HL-60 (cell line): ENCODE results near the gene SLC6A20.

Experiments used
- DNase-seq, 2 experiments: peaks; one replicate each; pipeline ENCODE4 v3.0.0-alpha.2; 2010 to 2020; ENCODE audit warnings: low read depth in 1 of 2, low spot score in 1 of 2
- H3K27ac ChIP-seq: fragments of 250-450 bp; sonication (Bioruptor Pico); replicated peaks from 2 replicates; pipeline ENCODE4 v1.5.1; 2020; ENCODE audit warnings: mild to moderate bottlenecking, moderate library complexity
- H3K27me3 ChIP-seq: fragments of 250-450 bp; sonication (Bioruptor Pico); 2 replicates; pipeline ENCODE4 v1.5.1; 2021; ENCODE audit warnings: mild to moderate bottlenecking, moderate library complexity; ENCODE audit not compliant: insufficient read depth, poor library complexity, severe bottlenecking
- H3K4me3 ChIP-seq: replicated peaks from 2 replicates; pipeline ENCODE4 v1.5.1; 2011; ENCODE audit warnings: mild to moderate bottlenecking, control low read depth, low read length; ENCODE audit not compliant: insufficient read depth
- GABPA ChIP-seq: IDR thresholded peaks from 2 replicates; pipeline ENCODE4 v1.6.1; 2012; ENCODE audit warnings: low read depth
- POLR2AphosphoS5 ChIP-seq: IDR thresholded peaks from 2 replicates; pipeline ENCODE4 v1.6.1; 2012; ENCODE audit warnings: low read depth
- SPI1 ChIP-seq: IDR thresholded peaks from 2 replicates; pipeline ENCODE4 v1.6.1; 2012; ENCODE audit warnings: low read depth, mild to moderate bottlenecking, borderline replicate concordance
- TF ChIP-seq, protein P1 (sequence below): IDR thresholded peaks from one replicate; pipeline ENCODE4 v1.5.1; 2011; ENCODE audit warnings: low read length, control low read depth, inconsistent platforms; ENCODE audit not compliant: insufficient read depth
- TF ChIP-seq, protein P2 (sequence below): IDR thresholded peaks from 2 replicates; pipeline ENCODE4 v1.6.1; 2012; ENCODE audit warnings: low read depth; ENCODE audit not compliant: insufficient replicate concordance

The SLC6A20 gene

DNA sequence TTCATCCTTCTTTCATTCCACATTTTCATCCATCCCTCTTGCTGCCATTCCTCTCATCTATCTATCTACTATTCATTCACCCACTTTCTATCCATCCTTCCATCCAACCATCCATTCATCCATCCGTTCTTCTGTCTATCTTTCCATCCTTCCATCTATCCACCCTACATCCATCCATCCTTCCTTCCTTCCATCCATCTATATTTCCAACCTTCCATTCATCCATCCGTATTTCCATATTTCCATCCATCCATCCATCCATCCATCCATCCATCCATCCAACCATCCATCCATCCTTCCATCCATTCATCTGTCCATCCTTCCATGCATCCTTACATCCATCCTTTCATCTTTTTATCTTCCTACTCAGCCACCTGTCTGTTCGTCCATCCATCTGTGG is 14.0 kb downstream of the SLC6A20 start:
- no peak overlapping the region for H3K27ac ChIP-seq
- TF ChIP-seq GABPA (no peak), SPI1 (no peak), POLR2AphosphoS5 (no peak)
- TF ChIP-seq, protein P1, sequence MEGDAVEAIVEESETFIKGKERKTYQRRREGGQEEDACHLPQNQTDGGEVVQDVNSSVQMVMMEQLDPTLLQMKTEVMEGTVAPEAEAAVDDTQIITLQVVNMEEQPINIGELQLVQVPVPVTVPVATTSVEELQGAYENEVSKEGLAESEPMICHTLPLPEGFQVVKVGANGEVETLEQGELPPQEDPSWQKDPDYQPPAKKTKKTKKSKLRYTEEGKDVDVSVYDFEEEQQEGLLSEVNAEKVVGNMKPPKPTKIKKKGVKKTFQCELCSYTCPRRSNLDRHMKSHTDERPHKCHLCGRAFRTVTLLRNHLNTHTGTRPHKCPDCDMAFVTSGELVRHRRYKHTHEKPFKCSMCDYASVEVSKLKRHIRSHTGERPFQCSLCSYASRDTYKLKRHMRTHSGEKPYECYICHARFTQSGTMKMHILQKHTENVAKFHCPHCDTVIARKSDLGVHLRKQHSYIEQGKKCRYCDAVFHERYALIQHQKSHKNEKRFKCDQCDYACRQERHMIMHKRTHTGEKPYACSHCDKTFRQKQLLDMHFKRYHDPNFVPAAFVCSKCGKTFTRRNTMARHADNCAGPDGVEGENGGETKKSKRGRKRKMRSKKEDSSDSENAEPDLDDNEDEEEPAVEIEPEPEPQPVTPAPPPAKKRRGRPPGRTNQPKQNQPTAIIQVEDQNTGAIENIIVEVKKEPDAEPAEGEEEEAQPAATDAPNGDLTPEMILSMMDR: no peak
- TF ChIP-seq, protein P2, sequence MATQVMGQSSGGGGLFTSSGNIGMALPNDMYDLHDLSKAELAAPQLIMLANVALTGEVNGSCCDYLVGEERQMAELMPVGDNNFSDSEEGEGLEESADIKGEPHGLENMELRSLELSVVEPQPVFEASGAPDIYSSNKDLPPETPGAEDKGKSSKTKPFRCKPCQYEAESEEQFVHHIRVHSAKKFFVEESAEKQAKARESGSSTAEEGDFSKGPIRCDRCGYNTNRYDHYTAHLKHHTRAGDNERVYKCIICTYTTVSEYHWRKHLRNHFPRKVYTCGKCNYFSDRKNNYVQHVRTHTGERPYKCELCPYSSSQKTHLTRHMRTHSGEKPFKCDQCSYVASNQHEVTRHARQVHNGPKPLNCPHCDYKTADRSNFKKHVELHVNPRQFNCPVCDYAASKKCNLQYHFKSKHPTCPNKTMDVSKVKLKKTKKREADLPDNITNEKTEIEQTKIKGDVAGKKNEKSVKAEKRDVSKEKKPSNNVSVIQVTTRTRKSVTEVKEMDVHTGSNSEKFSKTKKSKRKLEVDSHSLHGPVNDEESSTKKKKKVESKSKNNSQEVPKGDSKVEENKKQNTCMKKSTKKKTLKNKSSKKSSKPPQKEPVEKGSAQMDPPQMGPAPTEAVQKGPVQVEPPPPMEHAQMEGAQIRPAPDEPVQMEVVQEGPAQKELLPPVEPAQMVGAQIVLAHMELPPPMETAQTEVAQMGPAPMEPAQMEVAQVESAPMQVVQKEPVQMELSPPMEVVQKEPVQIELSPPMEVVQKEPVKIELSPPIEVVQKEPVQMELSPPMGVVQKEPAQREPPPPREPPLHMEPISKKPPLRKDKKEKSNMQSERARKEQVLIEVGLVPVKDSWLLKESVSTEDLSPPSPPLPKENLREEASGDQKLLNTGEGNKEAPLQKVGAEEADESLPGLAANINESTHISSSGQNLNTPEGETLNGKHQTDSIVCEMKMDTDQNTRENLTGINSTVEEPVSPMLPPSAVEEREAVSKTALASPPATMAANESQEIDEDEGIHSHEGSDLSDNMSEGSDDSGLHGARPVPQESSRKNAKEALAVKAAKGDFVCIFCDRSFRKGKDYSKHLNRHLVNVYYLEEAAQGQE: no peak
- H3K4me3 ChIP-seq: no peak overlapping the region
- peaks cover 2% of the 10 kb centered on the region for H3K27me3 ChIP-seq
- no peak for DNase-seq

DNA sequence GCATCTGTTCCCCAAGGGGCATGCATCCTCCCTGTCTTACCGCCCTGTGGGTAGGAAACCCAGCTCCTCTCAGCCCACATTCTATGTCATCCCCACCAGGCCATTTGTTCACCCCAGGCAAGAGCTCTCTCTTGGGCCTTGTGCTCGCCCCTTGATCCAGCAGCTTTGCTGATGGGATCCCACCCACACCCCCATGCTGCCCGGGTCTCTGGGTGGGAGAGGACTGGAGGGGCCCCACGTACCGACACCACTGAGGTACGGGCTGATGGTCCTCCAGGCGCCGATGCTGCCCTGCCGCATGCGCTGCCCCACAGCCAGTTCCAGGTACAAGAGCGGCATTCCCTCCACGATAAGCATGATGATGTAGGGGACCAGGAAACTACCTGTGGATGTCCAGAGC is 14.5 kb downstream of the SLC6A20 start:
- no peak overlapping the region for H3K27ac ChIP-seq
- DNase-seq: no peak
- H3K27me3 ChIP-seq: peaks cover 2% of the 10 kb centered on the region
- TF ChIP-seq, protein P2: no peak
- TF ChIP-seq GABPA (no peak), SPI1 (no peak), POLR2AphosphoS5 (no peak)
- TF ChIP-seq, protein P1: no peak
- no peak overlapping the region for H3K4me3 ChIP-seq

DNA sequence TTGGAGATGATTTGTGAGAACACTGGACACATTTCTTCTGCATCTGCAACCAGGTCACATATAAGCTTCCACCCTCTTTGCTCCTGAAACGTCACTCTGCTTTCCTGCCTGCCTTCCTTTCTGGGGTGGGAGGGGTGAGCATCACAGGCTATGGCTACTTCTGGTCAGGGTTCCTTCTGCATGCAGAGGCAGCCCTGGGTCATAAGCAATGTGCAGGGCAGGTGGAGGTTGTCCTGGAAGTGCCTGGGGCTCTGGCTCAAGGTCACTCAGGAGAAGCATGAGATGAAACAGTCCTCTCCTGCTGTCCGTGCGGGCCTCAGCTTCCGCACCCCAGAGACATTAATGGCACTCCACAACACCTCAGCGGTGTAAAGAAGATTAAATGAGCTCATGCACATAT is 15.1 kb downstream of the SLC6A20 start:
- Histone ChIP-seq H3K4me3 (no peak overlapping the region), H3K27me3 (peaks cover 2% of the 10 kb centered on the region), H3K27ac (no peak overlapping the region)
- TF ChIP-seq GABPA (no peak), SPI1 (no peak), POLR2AphosphoS5 (no peak)
- TF ChIP-seq, protein P1: no peak
- TF ChIP-seq, protein P2: no peak
- DNase-seq: no peak
